Cardiac muscle cell (in vitro differentiated cells and primary cell): Measurements from ENCODE around the gene SMS. TPM values are rescaled to one million over a fixed set of nuclear protein-coding genes. Genes with fewer than 3 reads are reported as not detected.
A peak's percentile ranks its signal among the peaks of the same experiment; 100 is the strongest.

Experiments used
- DNase-seq, 2 donors: peaks; one replicate each; pipeline versions ENCODE4 v3.0.0 to v3.0.0-alpha.2; 2010 to 2017; ENCODE audit warnings: low read depth in 1 of 2, low spot score in 1 of 2
- H3K27ac ChIP-seq: fragments of 200-600 bp; sonication (generic); 2 replicates; pipeline ENCODE4 v1.5.1; 2016
- H3K27me3 ChIP-seq: fragments of 200-600 bp; sonication (generic); 2 replicates; pipeline ENCODE4 v1.6.0; 2016; ENCODE audit warnings: control low read depth
- H3K36me3 ChIP-seq: fragments of 200-600 bp; sonication (generic); 2 replicates; pipeline ENCODE4 v1.5.1; 2016; ENCODE audit warnings: control low read depth
- H3K4me1 ChIP-seq: fragments of 200-600 bp; sonication (generic); 2 replicates; pipeline ENCODE4 v1.8.1; 2017; ENCODE audit warnings: low read depth, mild to moderate bottlenecking, mixed run types
- H3K4me3 ChIP-seq: fragments of 200-600 bp; sonication (generic); 2 replicates; pipeline ENCODE4 v1.5.1; 2016; ENCODE audit warnings: mild to moderate bottlenecking
- H3K9me3 ChIP-seq: fragments of 200-600 bp; sonication (generic); 2 replicates; pipeline ENCODE4 v1.5.1; 2017; ENCODE audit warnings: low read depth, mild to moderate bottlenecking, control low read depth
- polyA plus RNA-seq: library from polyadenylated mRNA; unstranded; fragments of >200 nt; fragmentation: Nextera tagmentation; extraction: Ambion mirVana; gene quantifications from 2 replicates; pipeline ENCODE4 v1.2.1, GENCODE V29; 2016
- total RNA-seq: library from RNA; depleted of rRNA; stranded (reverse); fragments of >200 nt; gene quantifications from 2 replicates; pipeline ENCODE4 v1.2.3, GENCODE V29; 2016
- TF ChIP-seq, protein P1 (sequence below): IDR thresholded peaks from 2 replicates; pipeline ENCODE4 v1.5.1; 2012; ENCODE audit warnings: low read depth, mild to moderate bottlenecking, low read length

The SMS gene
- total and polyA plus RNA-seq, 2 experiments from 2014 or later, result 253 to 403 TPM

GRCh38 chrX:21943460-21944135 is 3.1 kb downstream of the SMS start:
- Histone ChIP-seq H3K27ac (peak overlapping the region; percentile 97), H3K4me1 (peaks cover 53% of the 10 kb centered on the region), H3K4me3 (no peak overlapping the region), H3K9me3 (no peaks in the 10 kb centered on the region), H3K27me3 (no peaks in the 10 kb centered on the region), H3K36me3 (no peaks in the 10 kb centered on the region)
- DNase-seq, result peak in 1 of 2 donors; percentile 67
- TF ChIP-seq, protein P1, sequence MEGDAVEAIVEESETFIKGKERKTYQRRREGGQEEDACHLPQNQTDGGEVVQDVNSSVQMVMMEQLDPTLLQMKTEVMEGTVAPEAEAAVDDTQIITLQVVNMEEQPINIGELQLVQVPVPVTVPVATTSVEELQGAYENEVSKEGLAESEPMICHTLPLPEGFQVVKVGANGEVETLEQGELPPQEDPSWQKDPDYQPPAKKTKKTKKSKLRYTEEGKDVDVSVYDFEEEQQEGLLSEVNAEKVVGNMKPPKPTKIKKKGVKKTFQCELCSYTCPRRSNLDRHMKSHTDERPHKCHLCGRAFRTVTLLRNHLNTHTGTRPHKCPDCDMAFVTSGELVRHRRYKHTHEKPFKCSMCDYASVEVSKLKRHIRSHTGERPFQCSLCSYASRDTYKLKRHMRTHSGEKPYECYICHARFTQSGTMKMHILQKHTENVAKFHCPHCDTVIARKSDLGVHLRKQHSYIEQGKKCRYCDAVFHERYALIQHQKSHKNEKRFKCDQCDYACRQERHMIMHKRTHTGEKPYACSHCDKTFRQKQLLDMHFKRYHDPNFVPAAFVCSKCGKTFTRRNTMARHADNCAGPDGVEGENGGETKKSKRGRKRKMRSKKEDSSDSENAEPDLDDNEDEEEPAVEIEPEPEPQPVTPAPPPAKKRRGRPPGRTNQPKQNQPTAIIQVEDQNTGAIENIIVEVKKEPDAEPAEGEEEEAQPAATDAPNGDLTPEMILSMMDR, result no peak

- TF ChIP-seq, protein P1, result no peak
- H3K9me3 ChIP-seq, result no peaks in the 10 kb centered on the region
- H3K27ac ChIP-seq, result peak overlapping the region; percentile 97
- H3K4me3 ChIP-seq, result no peak overlapping the region
- H3K27me3 ChIP-seq, result no peaks in the 10 kb centered on the region
- H3K36me3 ChIP-seq, result no peaks in the 10 kb centered on the region
- DNase-seq, result peak in 1 of 2 donors; percentile 19
- peaks cover 59% of the 10 kb centered on the region for H3K4me1 ChIP-seq
Observed at GRCh38 chrX:21944136-21944615, 3.7 kb downstream of the SMS start.

DNA sequence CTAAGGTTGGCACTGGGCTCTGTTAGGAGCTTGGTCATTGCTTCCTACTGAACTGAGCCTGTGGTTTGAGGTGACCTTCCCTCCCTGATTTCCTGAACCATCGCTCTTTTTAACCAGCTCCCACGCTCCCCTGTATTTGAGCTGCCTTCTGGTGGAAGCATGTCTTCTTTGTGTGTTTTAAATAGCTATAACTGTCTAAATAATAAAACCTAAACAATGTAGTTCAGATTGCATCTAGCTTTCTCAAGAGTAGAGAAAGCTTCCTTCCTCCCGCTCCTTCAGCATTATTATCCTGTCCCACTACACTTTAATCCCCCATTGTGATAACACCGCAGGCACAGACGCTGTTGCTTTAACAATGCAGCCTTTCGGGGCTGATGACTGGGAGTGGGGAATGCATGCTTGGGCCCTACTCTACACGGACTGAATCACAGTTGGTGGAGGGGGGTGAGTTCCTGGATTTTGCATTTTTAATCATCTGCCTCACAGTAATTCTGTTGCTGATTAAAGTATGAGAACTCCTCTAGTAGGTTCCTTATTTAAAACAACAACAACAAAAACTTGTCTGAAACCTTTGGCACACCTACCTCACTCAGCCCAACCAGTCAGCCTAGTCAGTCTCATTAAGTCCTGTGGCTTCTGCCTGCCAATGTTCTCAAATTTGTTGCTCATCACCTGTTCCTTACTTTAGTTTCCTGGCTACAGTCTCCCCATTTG is 6.6 kb downstream of the SMS start:
- H3K36me3 ChIP-seq, result no peaks in the 10 kb centered on the region
- peak overlapping the region; percentile 97 for H3K27ac ChIP-seq
- no peaks in the 10 kb centered on the region for H3K9me3 ChIP-seq
- TF ChIP-seq, protein P1, result no peak
- peak; percentile 51 to 69 for DNase-seq
- H3K27me3 ChIP-seq, result no peaks in the 10 kb centered on the region
- H3K4me1 ChIP-seq, result peaks cover 62% of the 10 kb centered on the region
- H3K4me3 ChIP-seq, result peak overlapping the region; percentile 4

DNA sequence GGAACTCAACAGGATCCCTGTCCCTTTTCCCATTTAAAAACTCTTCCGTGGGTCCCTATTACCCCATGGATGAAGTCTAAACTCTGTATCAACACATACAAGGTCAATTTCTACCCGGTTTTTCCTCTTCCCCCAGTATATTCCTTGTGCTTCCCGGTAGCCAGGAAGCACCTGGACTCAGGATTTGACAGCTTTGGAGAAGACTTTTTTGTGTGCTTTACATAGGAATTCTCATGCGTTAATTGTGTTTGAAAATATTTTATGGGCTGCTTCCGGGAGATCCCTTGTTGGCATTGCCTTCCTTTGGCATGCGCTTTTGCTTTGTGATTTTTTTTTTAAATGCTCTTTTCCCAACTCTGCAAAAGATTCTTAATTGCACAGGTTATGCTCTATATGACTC is 7.2 kb downstream of the SMS start:
- H3K4me3 ChIP-seq, result no peak overlapping the region
- H3K27me3 ChIP-seq, result no peaks in the 10 kb centered on the region
- no peaks in the 10 kb centered on the region for H3K9me3 ChIP-seq
- peak overlapping the region; percentile 97 for H3K27ac ChIP-seq
- H3K4me1 ChIP-seq, result peaks cover 62% of the 10 kb centered on the region
- DNase-seq, result no peak
- TF ChIP-seq, protein P1, result no peak
- H3K36me3 ChIP-seq, result no peaks in the 10 kb centered on the region

GRCh38 chrX:21948897-21949578 is 8.5 kb downstream of the SMS start:
- TF ChIP-seq, protein P1, result no peak
- Histone ChIP-seq H3K4me1 (peaks cover 62% of the 10 kb centered on the region), H3K36me3 (no peaks in the 10 kb centered on the region), H3K9me3 (no peaks in the 10 kb centered on the region), H3K4me3 (peak overlapping the region; percentile 4), H3K27ac (peak overlapping the region; percentile 97), H3K27me3 (no peaks in the 10 kb centered on the region)
- DNase-seq, result peak in 1 of 2 donors; percentile 71
